Measurements from ENCODE around the gene CD226. TPM values are rescaled to one million over a fixed set of nuclear protein-coding genes. Genes with fewer than 3 reads are reported as not detected.

The CD226 gene
- total RNA-seq, 1 donor from 2014 or later: 5.8 TPM

DNA sequence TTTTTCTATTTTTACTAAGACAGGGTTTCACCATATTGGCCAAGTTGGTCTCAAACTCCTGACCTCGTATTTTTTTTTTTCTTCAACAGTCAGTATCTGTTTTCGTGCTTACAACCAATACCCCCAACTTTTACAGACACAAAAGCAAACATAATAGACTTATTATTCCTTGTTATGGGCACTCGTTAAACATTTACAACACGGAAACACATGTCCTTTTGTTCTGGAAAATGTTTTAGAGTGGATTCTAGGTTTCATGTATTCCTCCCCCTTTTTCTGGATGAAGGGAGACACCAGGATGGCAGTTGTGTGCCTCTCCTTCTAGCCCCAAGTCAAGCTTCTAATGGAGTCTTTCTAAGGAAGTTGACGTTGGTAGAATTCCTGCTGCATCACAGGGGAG lies 88.8 kb downstream of the CD226 start:
- Histone ChIP-seq H3K27ac (no peak overlapping the region), H3K4me3 (no peak overlapping the region), H3K36me3 (no peaks in the 10 kb centered on the region), H3K4me1 (no peaks in the 10 kb centered on the region), H3K9me3 (no peaks in the 10 kb centered on the region), H3K27me3 (no peaks in the 10 kb centered on the region)
- DNase-seq: no peak
- ATAC-seq: no peak
- TF ChIP-seq, protein P1, sequence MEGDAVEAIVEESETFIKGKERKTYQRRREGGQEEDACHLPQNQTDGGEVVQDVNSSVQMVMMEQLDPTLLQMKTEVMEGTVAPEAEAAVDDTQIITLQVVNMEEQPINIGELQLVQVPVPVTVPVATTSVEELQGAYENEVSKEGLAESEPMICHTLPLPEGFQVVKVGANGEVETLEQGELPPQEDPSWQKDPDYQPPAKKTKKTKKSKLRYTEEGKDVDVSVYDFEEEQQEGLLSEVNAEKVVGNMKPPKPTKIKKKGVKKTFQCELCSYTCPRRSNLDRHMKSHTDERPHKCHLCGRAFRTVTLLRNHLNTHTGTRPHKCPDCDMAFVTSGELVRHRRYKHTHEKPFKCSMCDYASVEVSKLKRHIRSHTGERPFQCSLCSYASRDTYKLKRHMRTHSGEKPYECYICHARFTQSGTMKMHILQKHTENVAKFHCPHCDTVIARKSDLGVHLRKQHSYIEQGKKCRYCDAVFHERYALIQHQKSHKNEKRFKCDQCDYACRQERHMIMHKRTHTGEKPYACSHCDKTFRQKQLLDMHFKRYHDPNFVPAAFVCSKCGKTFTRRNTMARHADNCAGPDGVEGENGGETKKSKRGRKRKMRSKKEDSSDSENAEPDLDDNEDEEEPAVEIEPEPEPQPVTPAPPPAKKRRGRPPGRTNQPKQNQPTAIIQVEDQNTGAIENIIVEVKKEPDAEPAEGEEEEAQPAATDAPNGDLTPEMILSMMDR (IDR thresholded peaks at IDR 0.05): no peak
- intact Hi-C loops (cut with DNase I): no loop called here

DNA sequence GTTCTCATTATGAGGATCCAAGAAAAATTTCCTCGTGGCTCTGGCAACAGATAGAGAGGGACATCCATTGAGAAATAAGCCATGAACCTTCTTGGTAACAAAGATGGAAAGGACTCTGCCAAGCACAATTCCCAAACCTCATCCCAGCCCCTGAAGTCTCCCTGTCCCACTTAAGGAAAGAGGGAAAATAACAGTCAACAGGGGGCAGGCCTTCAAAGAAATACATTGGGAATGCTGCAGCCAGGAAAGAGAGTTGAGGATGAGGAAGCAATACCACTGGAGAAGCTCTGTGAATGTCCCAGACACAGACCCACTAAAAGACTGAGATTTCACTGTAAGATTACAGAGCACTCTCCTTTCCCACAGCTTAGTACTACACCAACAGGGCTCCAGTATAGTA lies 93.2 kb downstream of the CD226 start:
- intact Hi-C loops (cut with DNase I): no loop called here

DNA sequence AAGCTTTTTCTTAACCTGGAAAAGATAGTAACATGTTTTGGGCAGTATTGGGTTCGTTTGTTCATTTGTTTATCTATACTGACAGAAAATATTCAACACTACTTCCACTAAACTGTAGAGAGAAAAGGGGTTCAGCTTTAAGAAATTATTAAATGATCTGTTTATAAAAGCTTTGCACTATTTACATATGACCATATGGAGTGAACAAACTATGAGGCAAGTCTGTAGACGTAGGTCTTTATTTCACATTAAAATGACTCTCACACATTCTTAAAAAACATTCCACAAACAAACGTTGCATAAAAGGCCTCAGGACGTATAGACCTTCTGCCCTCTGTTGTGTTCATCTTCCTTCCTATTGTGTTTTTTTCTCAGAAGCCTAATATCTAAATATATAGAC lies 94.6 kb downstream of the CD226 start:
- intact Hi-C loops (cut with DNase I): no loop called here

More for the DNA sequence above, 93.2 kb downstream of the CD226 start:
- DNase-seq (no peak), ATAC-seq (no peak)
- TF ChIP-seq, protein P1 (IDR thresholded peaks at IDR 0.05): no peak
- H3K9me3 ChIP-seq: no peaks in the 10 kb centered on the region
- no peaks in the 10 kb centered on the region for H3K27me3 ChIP-seq
- H3K4me1 ChIP-seq: no peaks in the 10 kb centered on the region
- no peak overlapping the region for H3K4me3 ChIP-seq
- no peaks in the 10 kb centered on the region for H3K36me3 ChIP-seq
- no peak overlapping the region for H3K27ac ChIP-seq

DNA sequence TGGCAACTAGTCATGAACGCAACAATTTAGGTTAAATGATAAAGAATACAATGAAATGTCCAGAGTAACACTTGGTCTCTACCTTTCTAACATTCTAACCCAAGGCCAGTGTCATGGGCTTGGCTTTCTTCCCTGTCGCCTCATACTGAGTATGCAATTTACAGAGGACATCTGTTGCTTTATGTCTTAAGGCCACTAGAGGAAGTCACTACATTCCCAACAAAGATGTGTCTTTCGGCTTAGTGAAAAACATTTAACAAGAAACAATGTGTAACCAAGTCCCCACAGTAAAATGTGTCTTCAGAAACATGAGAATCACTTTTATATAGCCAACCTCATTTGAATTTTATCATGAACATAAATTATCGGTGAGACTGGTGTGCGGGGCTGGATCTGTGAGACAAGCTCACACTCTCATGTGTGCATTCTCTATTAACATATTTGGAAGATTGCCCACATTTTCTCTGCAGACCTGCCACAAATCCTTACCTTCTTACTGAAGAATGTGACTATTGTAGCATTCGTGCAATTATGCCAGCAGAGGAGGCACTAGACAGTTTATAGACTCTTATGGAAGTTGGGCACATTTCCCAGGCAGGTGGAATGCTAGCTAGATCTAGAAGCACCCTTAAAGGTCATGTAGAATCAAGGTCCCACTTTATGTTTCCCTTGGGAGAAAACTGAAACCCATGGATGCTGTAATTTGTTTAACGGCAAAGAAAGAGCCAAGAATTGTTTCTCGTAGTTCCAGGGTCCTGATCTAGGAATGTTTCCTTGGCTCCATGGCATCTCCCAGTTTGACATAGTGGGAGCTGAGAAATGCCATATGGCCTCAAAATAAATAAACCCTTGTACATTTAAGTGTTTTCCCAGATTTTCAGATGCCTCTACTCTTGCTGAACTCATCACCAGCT lies 101.8 kb downstream of the CD226 start:
- TF ChIP-seq, protein P1 (IDR thresholded peaks at IDR 0.05): peak; percentile 17
- intact Hi-C loops (cut with DNase I): no loop called here
- DNase-seq (no peak), ATAC-seq (peak; percentile 70)
- H3K27me3 ChIP-seq: no peaks in the 10 kb centered on the region
- no peaks in the 10 kb centered on the region for H3K9me3 ChIP-seq
- H3K36me3 ChIP-seq: no peaks in the 10 kb centered on the region
- no peak overlapping the region for H3K27ac ChIP-seq
- no peak overlapping the region for H3K4me3 ChIP-seq
- H3K4me1 ChIP-seq: no peaks in the 10 kb centered on the region

More for the DNA sequence above, 94.6 kb downstream of the CD226 start:
- Histone ChIP-seq H3K9me3 (no peaks in the 10 kb centered on the region), H3K36me3 (no peaks in the 10 kb centered on the region), H3K27ac (no peak overlapping the region), H3K4me1 (no peaks in the 10 kb centered on the region), H3K4me3 (no peak overlapping the region), H3K27me3 (no peaks in the 10 kb centered on the region)
- DNase-seq (no peak), ATAC-seq (no peak)
- TF ChIP-seq, protein P1 (IDR thresholded peaks at IDR 0.05): no peak

DNA sequence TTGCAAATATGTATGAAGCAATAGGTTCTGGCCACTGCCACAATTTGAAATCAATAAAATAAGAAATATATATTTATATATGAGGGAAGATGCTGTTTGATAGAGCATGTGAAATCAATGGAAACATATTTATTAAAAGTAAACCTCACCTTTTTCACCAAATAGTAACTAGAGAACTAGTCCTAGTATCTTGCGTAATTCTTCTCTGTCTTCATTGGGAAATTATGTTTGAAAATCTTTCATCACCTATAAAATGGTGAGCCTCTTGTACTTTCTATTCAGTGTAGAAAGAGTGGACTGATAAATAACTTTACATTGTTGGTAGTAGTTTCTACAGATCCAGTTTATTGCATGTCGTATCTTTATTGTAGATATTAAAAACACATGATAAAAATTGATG lies 103.0 kb downstream of the CD226 start:
- no peaks in the 10 kb centered on the region for H3K9me3 ChIP-seq
- no peak overlapping the region for H3K4me3 ChIP-seq
- no peak overlapping the region for H3K27ac ChIP-seq
- H3K4me1 ChIP-seq: no peaks in the 10 kb centered on the region
- H3K36me3 ChIP-seq: no peaks in the 10 kb centered on the region
- ATAC-seq (no peak), DNase-seq (no peak)
- TF ChIP-seq, protein P1 (IDR thresholded peaks at IDR 0.05): no peak
- intact Hi-C loops (cut with DNase I): no loop called here
- H3K27me3 ChIP-seq: no peaks in the 10 kb centered on the region

Data from upper lobe of right lung (tissue), 1 donor.